DOHH2 (cell line): ENCODE results near the gene LANCL2.

Experiments used
- EZH2phosphoT487 ChIP-seq: fragments of 200-600 bp; sonication (generic); IDR thresholded peaks from 2 replicates; pipeline ENCODE4 v1.6.1; 2017; ENCODE audit warnings: borderline replicate concordance, mild to moderate bottlenecking, antibody characterized with exemption, low read length, moderate library complexity, mixed read lengths
- TF ChIP-seq, protein P1 (sequence below): fragments of 200-600 bp; sonication (generic); IDR thresholded peaks from one replicate; pipeline ENCODE4 v1.5.1; 2014; ENCODE audit warnings: antibody characterized with exemption, mild to moderate bottlenecking, low read depth, low read length; ENCODE audit not compliant: poor library complexity, severe bottlenecking

DNA sequence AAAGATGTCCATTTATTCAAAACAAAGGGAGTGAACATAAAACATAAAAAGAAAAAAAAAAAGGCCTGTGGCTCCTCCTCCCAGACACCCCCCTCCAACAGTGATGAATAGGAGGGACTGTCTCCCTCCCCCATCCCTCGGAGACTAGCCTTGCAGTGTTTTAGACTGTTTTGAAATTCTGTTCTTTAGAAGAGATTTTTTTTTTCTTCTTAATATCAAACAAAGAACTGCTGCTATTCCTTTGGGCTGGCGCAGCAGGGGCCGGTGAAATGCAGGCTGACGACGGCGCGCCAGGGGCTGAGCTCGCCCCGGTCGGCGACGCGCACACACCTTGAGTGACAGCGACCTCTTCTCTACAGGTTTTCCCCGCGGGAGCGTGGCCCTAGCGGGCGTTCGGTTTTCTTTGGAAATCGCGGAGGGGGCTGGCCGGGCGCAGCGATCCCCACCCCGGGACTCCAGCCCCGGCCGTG is at the start of gene LANCL2:
- TF ChIP-seq, protein P1, sequence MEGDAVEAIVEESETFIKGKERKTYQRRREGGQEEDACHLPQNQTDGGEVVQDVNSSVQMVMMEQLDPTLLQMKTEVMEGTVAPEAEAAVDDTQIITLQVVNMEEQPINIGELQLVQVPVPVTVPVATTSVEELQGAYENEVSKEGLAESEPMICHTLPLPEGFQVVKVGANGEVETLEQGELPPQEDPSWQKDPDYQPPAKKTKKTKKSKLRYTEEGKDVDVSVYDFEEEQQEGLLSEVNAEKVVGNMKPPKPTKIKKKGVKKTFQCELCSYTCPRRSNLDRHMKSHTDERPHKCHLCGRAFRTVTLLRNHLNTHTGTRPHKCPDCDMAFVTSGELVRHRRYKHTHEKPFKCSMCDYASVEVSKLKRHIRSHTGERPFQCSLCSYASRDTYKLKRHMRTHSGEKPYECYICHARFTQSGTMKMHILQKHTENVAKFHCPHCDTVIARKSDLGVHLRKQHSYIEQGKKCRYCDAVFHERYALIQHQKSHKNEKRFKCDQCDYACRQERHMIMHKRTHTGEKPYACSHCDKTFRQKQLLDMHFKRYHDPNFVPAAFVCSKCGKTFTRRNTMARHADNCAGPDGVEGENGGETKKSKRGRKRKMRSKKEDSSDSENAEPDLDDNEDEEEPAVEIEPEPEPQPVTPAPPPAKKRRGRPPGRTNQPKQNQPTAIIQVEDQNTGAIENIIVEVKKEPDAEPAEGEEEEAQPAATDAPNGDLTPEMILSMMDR: no peak
- no peak for TF ChIP-seq EZH2phosphoT487
